GM21526 (cell line): ENCODE results near the gene ZNF335.

Source experiments
- ATAC-seq: cut with Tn5 transposase; IDR thresholded peaks from one replicate; pipeline ENCODE4 v1.9.1; 2021; ENCODE audit warnings: moderate library complexity; ENCODE audit not compliant: unreplicated experiment, low FRiP score

Gene ZNF335

DNA sequence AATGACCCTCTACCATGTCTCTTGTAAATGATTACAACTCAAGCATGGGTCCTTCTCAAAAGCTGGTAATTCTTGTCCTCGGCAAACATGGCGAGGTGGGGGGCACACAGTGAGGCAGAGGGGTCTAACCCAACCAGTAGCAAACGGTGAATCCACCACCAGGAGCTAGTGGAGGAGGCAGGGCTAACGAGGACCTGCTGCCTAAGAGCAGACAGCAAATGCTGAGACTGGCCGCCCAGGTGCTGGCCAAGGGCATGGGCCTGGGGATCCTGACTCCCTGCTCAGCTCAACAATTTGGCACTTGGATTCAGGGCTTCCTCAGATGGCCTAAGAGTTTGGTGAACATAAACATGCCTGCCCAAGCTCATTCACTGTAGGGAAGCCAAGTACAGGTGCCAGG is 19.1 kb downstream of the ZNF335 start:
- no peak for ATAC-seq

DNA sequence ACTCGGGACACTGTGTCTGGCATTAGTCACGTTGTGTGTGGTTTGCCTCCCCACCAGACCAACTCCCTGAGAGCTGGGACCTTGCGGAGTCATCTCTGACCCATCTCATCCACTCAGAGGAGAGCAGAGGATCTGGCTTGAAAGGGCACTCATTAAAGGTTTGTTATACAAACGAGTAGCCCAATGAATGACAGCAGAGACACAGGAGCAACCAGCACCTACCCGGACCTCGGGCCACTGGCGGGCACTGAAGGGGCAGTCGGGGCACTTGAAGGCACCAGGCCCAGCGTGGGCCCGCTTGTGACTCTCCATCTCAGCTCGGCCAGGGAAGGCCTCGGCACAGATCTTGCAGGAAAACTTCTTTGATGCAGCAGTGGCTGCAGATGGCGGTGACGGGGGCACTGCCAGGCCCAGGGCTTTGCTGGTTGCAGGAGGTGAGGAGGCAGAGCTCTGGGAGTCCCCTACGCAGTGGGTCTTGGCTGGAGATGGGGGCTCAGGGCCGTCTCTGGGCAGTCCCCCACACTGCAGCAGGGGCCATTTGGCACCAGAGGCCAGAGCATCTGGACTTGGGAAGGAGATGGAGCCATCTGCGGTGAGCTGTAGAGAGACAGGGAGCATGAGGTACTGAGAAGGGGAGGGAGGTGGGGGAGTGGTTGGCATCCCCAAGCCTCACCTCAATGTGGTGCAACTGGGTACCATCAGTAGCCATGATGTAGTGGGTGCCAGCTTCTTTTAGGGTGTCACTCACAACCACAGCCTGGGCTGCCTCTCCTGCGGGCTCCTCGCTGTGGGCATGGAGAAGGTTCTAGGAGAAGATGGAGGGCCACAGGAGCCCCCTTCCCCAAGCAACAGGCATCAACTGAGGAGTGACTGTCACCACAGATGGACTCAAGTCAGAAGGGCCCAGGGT is 19.8 kb downstream of the ZNF335 start:
- no peak for ATAC-seq

DNA sequence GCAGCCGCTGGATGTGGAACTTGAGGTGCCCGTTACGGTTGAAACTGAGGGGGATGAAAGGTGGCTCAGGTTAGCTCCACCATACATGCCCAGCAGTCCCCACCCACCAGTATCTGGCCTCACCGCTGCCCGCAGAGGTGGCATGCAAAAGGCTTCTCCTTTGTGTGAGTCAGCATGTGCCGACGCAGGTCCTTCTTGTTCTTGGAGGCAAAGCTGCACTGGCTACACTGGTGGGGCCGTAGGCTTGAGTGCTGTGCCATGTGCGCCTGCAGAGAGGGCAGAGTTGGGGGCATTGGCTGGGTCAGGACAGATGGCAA is 21.7 kb downstream of the ZNF335 start:
- no peak for ATAC-seq

DNA sequence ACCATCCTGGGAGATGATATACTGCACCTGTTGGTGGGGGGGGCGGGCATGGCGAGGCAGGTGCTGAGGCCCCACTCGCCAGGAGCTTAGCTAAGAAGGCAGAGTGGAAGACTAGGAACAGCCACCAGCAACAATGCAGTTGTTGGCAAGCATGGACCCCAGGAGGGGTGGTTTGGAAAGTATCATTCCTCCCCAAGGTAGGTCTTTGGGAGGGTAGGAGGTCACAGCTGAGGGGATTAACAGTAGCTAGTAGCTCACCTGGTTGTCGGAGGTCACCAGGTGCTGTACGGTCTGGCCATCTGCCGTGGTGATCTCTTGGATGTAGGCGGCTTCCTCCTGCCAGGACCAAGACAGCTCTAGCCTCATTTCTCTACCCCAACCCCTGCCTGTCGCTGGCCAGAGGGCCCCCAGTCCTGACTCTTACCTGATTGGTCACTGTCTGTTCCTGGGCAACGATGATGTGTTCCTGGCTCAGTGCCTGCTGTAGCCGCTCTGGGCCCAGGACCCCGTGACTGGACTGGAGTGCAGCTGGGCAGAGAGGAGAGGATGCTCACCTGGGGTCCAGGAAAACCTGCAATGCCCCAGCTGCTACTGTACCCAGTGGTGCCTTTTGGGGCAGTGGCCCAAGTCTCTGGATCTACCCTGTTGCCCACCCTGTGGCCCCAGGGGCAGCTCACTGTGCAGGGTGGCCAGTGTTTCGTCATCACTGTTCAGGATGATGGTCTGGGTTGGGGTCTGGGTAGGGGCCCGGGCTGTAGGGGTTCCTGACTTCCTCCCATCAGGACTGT is 22.3 kb downstream of the ZNF335 start:
- no peak for ATAC-seq

DNA sequence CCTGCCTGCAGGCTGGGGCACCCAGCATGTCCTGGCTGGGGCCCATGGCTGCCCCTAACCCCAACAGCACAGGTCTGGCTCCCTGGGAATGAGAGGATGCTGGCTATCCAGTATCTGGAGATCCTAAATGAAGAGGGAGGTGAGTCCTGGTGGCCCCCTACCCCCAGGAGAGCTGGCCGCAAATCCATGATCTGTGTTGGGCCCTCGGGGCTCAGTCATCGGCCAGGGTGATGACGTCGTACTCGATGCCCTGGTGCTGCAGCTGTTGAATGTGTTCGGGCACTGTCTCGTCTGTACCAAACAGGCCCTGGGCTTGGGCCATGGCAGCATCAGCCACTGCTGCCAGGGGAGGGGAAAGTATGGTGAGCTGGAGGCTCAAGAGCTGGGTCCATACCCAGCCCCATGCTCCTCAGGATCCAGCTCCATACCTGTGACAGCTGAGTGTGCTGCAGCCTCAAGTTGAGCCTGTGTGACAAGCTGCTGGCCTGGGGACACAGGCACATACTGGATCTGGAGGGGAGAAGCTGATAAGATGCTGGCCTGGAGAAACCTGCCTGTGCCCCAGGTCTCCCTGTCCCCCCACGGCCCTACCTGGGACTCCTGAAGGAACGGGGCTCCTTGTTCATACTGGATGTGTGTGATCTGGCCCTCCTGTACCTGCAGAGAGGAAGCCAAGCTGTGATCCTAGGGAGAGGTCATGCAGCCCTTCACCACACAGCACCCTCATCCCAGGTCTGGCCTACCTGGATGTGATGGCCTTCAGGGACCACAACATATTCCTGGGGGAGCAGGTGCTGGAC is 23.1 kb downstream of the ZNF335 start:
- ATAC-seq: no peak

DNA sequence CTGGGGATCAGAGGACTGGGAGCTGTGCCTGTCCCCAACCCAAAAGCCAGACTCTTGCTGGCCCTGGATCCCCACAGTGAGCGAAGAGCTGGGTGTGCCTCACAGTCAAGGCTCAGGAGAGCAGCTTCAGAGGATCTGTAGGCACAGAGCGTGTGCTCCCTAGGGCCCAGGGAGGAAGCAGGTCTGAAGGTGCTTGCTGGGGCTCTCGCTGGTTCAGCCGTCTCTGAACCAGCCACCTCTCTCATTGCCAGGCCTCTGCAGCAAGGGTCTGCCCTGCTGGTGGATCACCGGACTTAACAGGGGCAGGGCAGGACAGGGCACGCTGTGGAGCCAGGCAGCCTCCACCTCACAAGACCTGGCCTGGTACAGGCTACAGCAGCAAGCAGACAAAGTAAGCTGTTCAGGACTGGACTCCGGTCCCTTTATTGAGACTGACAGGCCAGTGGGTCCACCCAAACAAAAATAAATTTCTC is 23.7 kb downstream of the ZNF335 start:
- no peak for ATAC-seq

DNA sequence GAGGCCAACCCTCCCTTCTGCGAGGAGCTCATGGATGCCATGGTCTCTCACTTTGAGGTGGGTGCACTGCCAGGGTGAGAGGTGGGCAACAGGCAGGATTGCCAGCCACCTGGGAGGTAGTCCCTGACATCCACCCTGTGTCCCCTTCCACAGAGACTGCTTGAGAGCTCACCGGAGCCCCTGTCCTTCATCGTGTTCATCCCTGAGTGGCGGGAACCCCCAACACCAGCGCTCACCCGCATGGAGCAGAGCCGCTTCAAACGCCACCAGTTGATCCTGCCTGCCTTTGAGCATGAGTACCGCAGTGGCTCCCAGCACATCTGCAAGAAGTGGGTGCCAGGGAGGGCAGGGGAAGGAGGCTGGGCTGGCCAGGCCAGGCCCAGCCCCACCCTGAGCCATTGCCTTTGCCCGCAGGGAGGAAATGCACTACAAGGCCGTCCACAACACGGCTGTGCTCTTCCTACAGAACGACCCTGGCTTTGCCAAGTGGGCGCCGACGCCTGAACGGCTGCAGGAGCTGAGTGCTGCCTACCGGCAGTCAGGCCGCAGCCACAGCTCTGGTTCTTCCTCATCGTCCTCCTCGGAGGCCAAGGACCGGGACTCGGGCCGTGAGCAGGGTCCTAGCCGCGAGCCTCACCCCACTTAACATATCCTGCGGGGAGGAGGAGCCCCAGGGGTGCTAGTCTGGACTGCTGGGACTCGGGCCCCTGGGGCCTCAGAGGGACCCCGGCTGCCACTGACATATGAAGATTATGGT is 24.7 kb downstream of the ZNF335 start:
- no peak for ATAC-seq

DNA sequence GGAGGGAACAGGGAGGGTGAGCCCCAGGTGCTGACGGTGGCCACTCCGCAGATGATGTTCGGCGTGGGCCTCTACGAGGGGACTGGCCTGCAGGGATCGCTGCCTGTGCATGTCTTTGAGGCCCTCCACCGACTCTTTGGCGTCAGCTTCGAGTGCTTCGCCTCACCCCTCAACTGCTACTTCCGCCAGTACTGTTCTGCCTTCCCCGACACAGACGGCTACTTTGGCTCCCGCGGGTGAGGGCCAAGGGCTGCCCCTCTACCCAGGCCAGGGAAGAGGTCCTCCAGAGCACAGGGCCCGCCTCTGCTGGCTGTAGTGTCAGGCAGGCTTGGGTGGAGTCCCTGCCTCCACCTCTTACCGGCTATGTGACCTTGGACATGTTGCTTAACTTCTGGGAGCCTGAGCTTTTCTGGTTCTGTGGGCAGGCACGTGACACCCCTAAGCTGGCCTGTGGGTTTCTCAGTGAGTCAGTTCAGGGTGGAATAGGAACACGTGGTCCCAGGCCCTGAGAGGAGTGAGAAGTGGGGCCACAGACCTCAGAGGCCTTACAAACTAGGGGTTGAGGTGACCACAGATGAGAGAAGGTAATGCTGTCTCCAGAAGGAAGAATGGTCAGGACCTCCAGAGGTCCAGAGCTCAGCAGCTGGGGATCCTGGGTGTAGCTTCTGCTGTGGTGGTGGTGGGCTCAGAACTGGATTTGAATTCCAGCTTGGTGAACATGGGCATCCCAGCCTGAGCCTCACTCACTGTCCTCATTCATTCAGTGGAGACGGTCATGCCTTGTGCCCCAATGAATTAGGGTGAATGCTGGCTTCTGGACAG is 25.6 kb downstream of the ZNF335 start:
- no peak for ATAC-seq

DNA sequence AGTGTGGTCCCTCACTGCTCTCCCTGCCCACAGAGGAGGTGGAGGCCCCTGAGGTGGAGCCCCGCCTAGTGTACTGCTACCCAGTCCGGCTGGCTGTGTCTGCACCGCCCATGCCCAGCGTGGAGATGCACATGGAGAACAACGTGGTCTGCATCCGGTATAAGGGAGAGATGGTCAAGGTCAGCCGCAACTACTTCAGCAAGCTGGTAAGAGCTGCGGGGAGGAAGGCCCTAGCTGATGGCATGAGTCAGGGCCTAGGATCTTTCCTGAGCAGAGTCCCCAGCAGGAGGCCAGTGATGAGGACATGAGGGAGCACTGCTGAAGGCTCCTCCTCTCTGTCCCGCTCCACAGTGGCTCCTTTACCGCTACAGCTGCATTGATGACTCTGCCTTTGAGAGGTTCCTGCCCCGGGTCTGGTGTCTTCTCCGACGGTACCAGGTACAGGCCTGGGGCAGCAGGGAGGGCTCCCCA is 26.3 kb downstream of the ZNF335 start:
- no peak for ATAC-seq

DNA sequence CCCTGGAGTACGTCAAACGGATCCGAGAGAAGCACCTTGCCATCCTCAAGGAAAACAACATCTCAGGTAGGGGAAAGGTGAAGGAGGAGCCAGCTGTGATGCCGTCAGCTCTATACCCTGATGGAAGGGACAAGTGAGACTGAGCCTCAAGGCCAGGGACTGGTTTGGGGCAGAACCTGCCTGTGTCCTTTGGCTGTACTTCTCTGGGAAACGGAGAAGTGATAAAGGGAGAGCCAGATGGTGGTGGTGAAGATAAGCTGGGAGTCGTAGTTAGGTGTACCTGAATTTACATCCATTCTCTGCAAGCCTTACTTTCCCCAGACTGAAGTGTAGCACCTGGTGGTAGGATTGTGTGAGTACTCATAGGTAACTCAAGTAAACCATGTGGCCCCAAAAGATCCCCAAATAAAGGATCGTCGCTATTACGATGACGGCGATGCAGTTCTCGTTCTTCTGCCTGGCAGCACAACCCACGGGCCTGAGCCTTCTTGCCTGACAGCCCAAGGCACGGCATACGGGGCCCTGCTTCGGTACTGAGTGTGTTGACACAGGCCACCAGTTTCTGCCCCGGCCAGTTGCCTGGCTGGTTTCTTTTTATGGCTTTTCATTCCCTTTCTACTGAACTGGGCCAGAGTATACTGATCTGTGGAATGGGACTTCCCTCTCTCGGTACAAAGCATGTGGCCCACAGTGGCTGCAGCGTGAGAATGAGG is 26.9 kb downstream of the ZNF335 start:
- no peak for ATAC-seq

DNA sequence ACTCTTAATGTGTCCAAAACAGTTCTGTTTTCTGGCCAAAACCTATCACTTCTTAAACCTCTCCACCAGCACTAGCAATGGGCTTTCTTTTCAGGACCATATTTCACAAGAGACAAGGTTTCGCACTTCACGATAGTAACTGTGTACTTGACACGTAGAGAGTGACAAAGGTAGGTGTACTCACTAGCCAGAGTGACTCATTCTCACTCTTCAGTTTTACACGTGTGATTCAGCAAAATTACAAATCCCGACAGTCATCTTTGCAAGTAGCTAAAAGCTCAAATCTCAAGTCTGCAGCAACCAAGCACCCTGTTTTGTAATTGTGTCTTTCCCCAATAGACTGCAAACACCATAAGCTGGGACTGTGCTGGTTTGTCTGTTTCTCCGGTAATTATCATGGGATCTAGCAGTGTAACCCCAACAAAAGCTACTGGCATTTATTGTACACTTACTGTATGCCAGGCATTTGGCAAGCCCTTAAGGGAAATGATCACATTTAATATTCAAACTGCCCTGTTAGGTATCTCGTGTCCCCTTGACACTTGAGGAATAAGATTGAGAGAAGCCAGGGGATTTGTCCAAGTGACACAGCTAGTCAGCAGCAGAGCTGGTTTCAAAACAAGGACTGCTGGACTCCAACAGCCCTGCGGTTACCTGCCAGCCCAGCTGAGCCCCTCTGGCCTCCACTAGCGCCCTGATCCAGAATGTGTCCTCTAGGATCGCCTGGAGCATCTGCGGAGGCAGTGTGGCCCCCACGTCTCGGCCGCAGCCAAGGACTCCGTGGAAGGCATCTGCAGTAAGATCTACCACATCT is 27.6 kb downstream of the ZNF335 start:
- ATAC-seq: no peak

DNA sequence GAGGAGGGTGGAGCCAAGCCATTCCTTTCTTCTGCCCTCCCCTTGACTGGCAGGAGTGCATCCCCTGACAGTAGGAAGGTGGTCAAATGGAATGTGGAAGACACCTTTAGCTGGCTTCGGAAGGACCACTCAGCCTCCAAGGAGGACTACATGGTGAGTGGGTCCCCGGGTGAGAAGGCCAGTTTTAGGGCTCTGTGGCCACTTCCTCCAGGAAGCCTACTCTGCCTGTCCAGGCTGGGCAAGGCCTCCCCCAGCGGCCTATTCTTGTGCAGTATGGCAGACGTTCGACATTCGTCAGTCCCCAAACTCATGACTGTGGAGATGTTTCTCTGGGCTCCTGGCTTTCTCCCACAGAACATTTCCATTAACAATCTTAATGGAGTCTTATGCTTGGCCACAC is 28.4 kb downstream of the ZNF335 start:
- no peak for ATAC-seq

DNA sequence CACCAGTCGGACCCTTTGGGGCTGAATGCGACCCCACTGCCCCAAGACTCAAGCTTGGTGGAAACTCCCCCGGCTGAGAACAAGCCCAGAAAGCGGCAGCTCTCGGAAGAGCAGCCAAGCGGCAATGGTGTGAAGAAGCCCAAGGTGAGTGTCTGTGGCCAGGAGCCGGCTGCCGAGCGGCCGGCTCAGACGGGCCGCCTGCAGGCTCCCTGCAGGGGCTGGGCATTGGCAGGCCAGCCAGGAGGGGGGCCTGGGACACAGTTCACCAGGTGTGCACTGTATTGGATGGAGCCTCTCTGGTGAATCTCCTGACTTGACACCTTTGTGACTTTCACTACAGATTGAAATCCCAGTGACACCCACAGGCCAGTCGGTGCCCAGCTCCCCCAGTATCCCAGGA is 31.5 kb downstream of the ZNF335 start:
- ATAC-seq: no peak

DNA sequence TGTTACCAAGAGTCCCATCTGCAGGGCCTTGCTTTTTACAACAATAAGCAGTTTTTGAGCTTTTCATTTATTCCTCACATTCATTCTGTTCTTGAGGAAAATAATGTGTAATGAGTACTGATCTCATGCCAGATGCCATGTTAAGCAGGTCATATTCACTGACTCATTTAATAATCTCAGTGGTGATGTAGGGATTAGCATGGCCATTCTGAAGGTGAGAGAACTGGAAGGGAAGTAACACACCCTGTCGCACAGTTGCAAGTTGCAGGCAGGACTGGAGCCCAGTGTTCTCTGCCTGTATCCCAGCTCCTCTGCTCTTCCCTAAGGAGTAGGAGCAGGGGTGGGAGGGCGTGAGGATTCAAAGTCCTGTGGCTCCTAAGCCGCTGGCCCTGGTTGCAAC is 31.9 kb downstream of the ZNF335 start:
- no peak for ATAC-seq

DNA sequence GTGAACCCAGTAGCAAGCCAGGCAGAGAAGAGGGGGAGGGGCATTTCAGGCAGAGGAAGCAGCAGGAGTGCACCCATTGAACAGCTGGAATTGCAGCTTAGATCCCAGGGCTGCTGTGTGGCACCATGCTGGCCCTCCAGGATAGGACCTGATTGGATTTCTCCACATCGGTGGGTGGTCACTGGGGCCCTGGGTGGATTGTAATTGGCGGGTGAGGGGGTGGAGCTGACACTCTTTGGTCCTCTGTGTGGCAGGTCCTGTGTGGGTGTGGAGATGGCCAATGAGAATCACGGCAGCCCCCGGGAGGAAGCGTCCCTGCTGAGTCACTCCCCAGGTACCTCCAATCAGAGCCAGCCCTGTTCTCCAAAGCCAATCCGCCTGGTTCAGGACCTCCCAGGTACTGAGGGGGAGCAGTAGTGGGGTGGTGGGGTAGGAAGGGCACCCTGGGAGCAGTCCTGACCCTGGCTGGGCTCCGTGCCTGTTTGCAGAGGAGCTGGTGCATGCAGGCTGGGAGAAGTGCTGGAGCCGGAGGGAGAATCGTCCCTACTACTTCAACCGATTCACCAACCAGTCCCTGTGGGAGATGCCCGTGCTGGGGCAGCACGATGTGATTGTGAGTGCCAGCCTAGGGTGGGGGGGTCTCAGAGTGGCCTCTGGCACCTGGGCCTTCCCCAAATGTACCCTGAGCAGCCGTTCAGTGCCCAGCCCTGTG is 33.1 kb downstream of the ZNF335 start:
- ATAC-seq: no peak

DNA sequence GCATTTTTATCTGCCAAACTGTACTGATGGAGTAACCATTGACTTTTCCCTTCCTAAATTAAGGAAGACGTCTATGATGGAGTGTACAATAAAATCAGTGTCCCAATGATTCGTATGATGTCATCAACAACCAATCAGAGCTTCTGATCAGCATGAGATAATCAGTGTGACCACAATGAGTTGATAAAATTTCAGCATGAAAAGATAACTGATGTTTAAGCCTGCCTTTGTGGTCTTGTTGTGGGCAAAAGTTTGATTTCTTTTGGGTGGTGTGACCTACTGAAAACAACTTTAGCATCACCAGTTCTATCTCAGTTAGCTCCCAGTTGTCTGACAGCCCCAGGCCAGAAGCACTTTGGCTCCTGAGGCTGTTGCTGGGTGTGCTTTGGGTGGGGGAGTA is 34.2 kb downstream of the ZNF335 start:
- no peak for ATAC-seq

DNA sequence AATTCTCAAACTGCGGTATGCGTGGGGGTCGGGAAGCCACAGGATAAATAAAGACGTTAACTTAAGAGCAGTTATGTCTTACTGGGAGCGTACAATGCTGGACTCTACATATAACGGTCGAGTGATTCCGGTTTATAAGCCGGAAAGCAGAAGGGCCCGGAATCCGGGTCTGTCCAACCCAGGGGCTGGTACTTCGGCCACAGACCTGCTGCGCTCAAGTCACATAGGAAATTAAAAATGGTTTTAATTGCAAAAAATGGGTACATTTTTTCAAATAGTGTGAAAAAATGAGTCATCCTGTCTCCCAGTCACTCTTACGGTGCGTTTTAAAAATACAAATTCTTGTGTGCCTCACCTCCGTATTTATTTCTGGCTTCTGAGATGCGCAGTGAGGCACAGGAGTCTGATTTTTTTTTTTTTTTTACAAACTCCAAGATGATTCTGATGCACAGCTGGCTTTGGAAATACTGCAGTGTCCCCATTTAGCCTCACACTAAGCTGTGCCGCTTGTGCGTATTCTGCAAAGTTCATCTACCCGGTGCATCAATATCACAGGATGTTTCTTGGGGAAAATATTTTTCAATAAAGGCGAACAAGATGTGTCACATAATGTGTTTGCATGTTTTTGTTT is 36.5 kb downstream of the ZNF335 start:
- peak; percentile 13 for ATAC-seq
